Measurements from ENCODE around the gene OR1B1. TPM values are rescaled to one million over a fixed set of nuclear protein-coding genes. Genes with fewer than 3 reads are reported as not detected.

The OR1B1 gene
- total and polyA plus RNA-seq, 2 of the 4 experiments (the other 2 are of a cell fraction), result not detected

DNA sequence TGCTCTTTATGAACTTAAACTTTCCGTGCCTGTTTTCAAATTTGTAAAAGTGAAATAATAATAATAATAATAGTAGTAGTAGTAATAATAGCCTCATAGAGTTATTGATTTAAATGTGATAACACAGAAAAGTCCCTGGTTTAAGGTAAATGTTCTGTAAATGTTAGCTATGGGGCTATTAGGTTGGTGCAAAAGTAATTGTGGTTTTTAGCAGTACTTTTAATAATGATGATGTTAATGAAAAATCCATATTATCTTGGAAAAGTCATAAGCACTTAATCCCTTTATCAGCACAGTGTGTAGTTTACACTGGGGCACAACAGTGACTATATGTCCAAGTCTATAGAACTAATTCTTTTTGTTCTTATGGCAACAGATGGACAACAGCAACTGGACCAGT is 43.1 kb downstream of the OR1B1 start, which contains the start of gene OR1Q1:
TSS of gene OR1Q1 (plus strand) at position 377 of the 400 bp plus-strand sequence. CDS start at position 377, 0 bp downstream.
- H4K8ac ChIP-seq (ENCODE audit: low read depth in 2 of 2, low read length in 2 of 2), result no peak within 1 kb of the TSS
- H4K5ac ChIP-seq (ENCODE audit: low read depth, low read length), result no peak within 1 kb of the TSS

More for the DNA sequence above, 43.1 kb downstream of the OR1B1 start, which contains the start of gene OR1Q1:
- Histone ChIP-seq H3K4me2 (ENCODE audit: low read depth, low read length) (no peak within 1 kb of the TSS), H3K27me3 (ENCODE audit: control insufficient read depth, insufficient read depth, low read length) (peaks cover 4% of the 10 kb centered on the region), H2BK15ac (ENCODE audit: low read depth, low read length) (no peak within 1 kb of the TSS), H3K27ac (ENCODE audit: insufficient read depth, low read length) (no peak within 1 kb of the TSS), H4K20me1 (ENCODE audit: insufficient read depth, low read length) (no peaks in the 10 kb centered on the region), H3K23ac (ENCODE audit: low read depth, low read length) (no peak within 1 kb of the TSS), H3K79me1 (ENCODE audit: low read depth in 1 of 2, low read length in 2 of 2) (no peaks in the 10 kb centered on the region), H2AK9ac (replicated peaks; ENCODE audit: low read depth, low read length, poor library complexity) (no peak within 1 kb of the TSS), H4K91ac (ENCODE audit: insufficient read depth, low read depth, low read length) (no peak within 1 kb of the TSS), H2AFZ (replicated peaks; ENCODE audit: low read length, poor library complexity) (no peak within 1 kb of the TSS), H3K4ac (ENCODE audit: low read depth, low read length) (no peak within 1 kb of the TSS), H3K18ac (ENCODE audit: low read depth, low read length) (no peak within 1 kb of the TSS), H3K14ac (replicated peaks; ENCODE audit: low read depth, low read length) (no peak within 1 kb of the TSS), H2BK20ac (ENCODE audit: low read depth, low read length) (no peak within 1 kb of the TSS), H2AK5ac (ENCODE audit: low read depth, low read length) (no peak within 1 kb of the TSS), H3K56ac (ENCODE audit: extremely low read depth, insufficient read depth, low read length) (no peak within 1 kb of the TSS), H2BK120ac (ENCODE audit: low read depth, low read length) (no peak within 1 kb of the TSS), H3K9me1 (ENCODE audit: insufficient read depth, low read length) (no peaks in the 10 kb centered on the region), H2BK5ac (ENCODE audit: low read depth, low read length, poor library complexity, severe bottlenecking) (no peak within 1 kb of the TSS), H3K4me1 (ENCODE audit: control insufficient read depth, insufficient read depth, low read length) (no peaks in the 10 kb centered on the region), H3K36me3 (ENCODE audit: control insufficient read depth, insufficient read depth, low read length) (no peaks in the 10 kb centered on the region), H3K9me3 (ENCODE audit: control insufficient read depth, insufficient read depth, low read length) (no peaks in the 10 kb centered on the region), H3K9ac (ENCODE audit: low read depth, low read length) (no peak within 1 kb of the TSS), H3K4me3 (ENCODE audit: insufficient read depth, low read depth, low read length) (no peak within 1 kb of the TSS)
- in situ Hi-C loops (cut with MboI; ENCODE audit: low sequenced_read_pairs) (no loop called here), intact Hi-C loops (cut with micrococcal nuclease) (loop anchor here (5.0 kb wide), 1 partner anchor 43 kb away; the partner anchor contains the start of gene OR1B1), dilution Hi-C loops (cut with HindIII; ENCODE audit: low sequenced_read_pairs, unreplicated experiment) (no loop called here)
- ATAC-seq (ENCODE audit: low read depth), result no peak
- CTCF ChIA-PET, result no interaction called here
- no TSS peak for BruUV-seq (replicated peaks)
- TF ChIP-seq, protein P1, sequence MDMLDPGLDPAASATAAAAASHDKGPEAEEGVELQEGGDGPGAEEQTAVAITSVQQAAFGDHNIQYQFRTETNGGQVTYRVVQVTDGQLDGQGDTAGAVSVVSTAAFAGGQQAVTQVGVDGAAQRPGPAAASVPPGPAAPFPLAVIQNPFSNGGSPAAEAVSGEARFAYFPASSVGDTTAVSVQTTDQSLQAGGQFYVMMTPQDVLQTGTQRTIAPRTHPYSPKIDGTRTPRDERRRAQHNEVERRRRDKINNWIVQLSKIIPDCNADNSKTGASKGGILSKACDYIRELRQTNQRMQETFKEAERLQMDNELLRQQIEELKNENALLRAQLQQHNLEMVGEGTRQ (IDR thresholded peaks at IDR 0.05; ENCODE audit: low read depth, low read length), result no peak
- TF ChIP-seq RCOR1 (IDR thresholded peaks at IDR 0.05; ENCODE audit: insufficient replicate concordance, low read length), result no peak
- no peak for TF ChIP-seq RAD21 (IDR thresholded peaks at IDR 0.05; ENCODE audit: low read length)
- TF ChIP-seq BHLHE40 (IDR thresholded peaks at IDR 0.05; ENCODE audit: low read depth, low read length), result no peak
- TF ChIP-seq, protein P2, sequence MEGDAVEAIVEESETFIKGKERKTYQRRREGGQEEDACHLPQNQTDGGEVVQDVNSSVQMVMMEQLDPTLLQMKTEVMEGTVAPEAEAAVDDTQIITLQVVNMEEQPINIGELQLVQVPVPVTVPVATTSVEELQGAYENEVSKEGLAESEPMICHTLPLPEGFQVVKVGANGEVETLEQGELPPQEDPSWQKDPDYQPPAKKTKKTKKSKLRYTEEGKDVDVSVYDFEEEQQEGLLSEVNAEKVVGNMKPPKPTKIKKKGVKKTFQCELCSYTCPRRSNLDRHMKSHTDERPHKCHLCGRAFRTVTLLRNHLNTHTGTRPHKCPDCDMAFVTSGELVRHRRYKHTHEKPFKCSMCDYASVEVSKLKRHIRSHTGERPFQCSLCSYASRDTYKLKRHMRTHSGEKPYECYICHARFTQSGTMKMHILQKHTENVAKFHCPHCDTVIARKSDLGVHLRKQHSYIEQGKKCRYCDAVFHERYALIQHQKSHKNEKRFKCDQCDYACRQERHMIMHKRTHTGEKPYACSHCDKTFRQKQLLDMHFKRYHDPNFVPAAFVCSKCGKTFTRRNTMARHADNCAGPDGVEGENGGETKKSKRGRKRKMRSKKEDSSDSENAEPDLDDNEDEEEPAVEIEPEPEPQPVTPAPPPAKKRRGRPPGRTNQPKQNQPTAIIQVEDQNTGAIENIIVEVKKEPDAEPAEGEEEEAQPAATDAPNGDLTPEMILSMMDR (conservative IDR thresholded peaks at IDR 0.05; ENCODE audit: low read depth, low read length), result no peak
- no peak for TF ChIP-seq POLR2A (IDR thresholded peaks at IDR 0.05; ENCODE audit: low read depth, low read length)
- no peak for TF ChIP-seq CHD1 (IDR thresholded peaks at IDR 0.05; ENCODE audit: low read depth, low read length)
- no peak for TF ChIP-seq SMC3 (IDR thresholded peaks at IDR 0.05; ENCODE audit: low read depth, low read length)
- TF ChIP-seq MXI1 (IDR thresholded peaks at IDR 0.05; ENCODE audit: borderline replicate concordance, low read depth, low read length), result no peak
- no peak for DNase-seq
- POLR2A ChIA-PET (ENCODE audit: unreplicated experiment), result no interaction called here
- WGBS, 2 experiments (ENCODE audit: extremely low coverage in 2 of 2, insufficient read length in 1 of 2), result no CpG with 5 or more reads among the region's 1 CpG

Data from IMR-90 (cell line).